NT2/D1 (cell line): ENCODE data around the gene ENO4.

Experiments used
- DNase-seq: peaks from one replicate; pipeline ENCODE4 v3.0.0-alpha.2; 2011; ENCODE audit warnings: low read depth, low spot score
- H3K27me3 ChIP-seq: 2 replicates; pipeline ENCODE4 v1.6.0; 2011; ENCODE audit warnings: mild to moderate bottlenecking; ENCODE audit not compliant: insufficient read length, insufficient read depth
- H3K36me3 ChIP-seq: 2 replicates; pipeline ENCODE4 v1.6.1; 2011; ENCODE audit warnings: mild to moderate bottlenecking, low read length, mixed read lengths; ENCODE audit not compliant: insufficient read depth, insufficient read length
- H3K4me1 ChIP-seq: 2 replicates; pipeline ENCODE4 v1.5.1; 2011; ENCODE audit not compliant: insufficient read depth, insufficient read length
- H3K4me3 ChIP-seq: 2 replicates; pipeline ENCODE4 v1.5.1; 2011; ENCODE audit warnings: low read depth; ENCODE audit not compliant: insufficient read length
- H3K9ac ChIP-seq: 2 replicates; pipeline ENCODE4 v1.6.0; 2011; ENCODE audit warnings: low read depth; ENCODE audit not compliant: insufficient read length
- H3K9me3 ChIP-seq: 2 replicates; pipeline ENCODE4 v1.5.1; 2011; ENCODE audit warnings: mild to moderate bottlenecking, low read length; ENCODE audit not compliant: insufficient read depth
- SUZ12 ChIP-seq: IDR thresholded peaks from 2 replicates; pipeline ENCODE4 v1.6.1; 2011; ENCODE audit not compliant: insufficient read length, insufficient read depth; ENCODE audit errors: extremely low read depth
- YY1 ChIP-seq: IDR thresholded peaks from 2 replicates; pipeline ENCODE4 v1.6.1; 2011; ENCODE audit not compliant: insufficient read length, insufficient read depth
- ZNF274 ChIP-seq: IDR thresholded peaks from 2 replicates; pipeline ENCODE4 v1.6.1; 2011; ENCODE audit warnings: mild to moderate bottlenecking, low read depth, low read length

Gene ENO4

GRCh38 chr10:116905845-116906210 lies 56.5 kb downstream of the ENO4 start:
- H3K4me3 ChIP-seq: no peak overlapping the region
- H3K4me1 ChIP-seq: no peaks in the 10 kb centered on the region
- peaks cover 21% of the 10 kb centered on the region for H3K36me3 ChIP-seq
- no peaks in the 10 kb centered on the region for H3K9me3 ChIP-seq
- no peaks in the 10 kb centered on the region for H3K27me3 ChIP-seq
- no peak for TF ChIP-seq ZNF274
- TF ChIP-seq YY1: no peak
- no peak for TF ChIP-seq SUZ12
- no peak overlapping the region for H3K9ac ChIP-seq
- DNase-seq: no peak

GRCh38 chr10:116907245-116907987 lies 58.1 kb downstream of the ENO4 start:
- DNase-seq: no peak
- Histone ChIP-seq H3K4me1 (no peaks in the 10 kb centered on the region), H3K27me3 (no peaks in the 10 kb centered on the region), H3K36me3 (peaks cover 12% of the 10 kb centered on the region), H3K4me3 (no peak overlapping the region), H3K9ac (no peak overlapping the region), H3K9me3 (no peaks in the 10 kb centered on the region)
- TF ChIP-seq YY1: no peak
- TF ChIP-seq ZNF274: no peak
- no peak for TF ChIP-seq SUZ12

GRCh38 chr10:116909307-116909706 lies 60.0 kb downstream of the ENO4 start:
- Histone ChIP-seq H3K4me1 (no peaks in the 10 kb centered on the region), H3K9me3 (no peaks in the 10 kb centered on the region), H3K9ac (no peak overlapping the region), H3K27me3 (no peaks in the 10 kb centered on the region), H3K36me3 (peaks cover 17% of the 10 kb centered on the region), H3K4me3 (no peak overlapping the region)
- TF ChIP-seq SUZ12 (no peak), ZNF274 (no peak), YY1 (no peak)
- DNase-seq: no peak

- DNase-seq: no peak
- Histone ChIP-seq H3K9me3 (no peaks in the 10 kb centered on the region), H3K27me3 (no peaks in the 10 kb centered on the region), H3K4me3 (no peak overlapping the region), H3K4me1 (no peaks in the 10 kb centered on the region), H3K36me3 (peaks cover 25% of the 10 kb centered on the region), H3K9ac (no peak overlapping the region)
- TF ChIP-seq YY1 (no peak), ZNF274 (no peak), SUZ12 (no peak)
These were observed 61.6 kb downstream of the ENO4 start for GRCh38 chr10:116910910-116911309.

- H3K9ac ChIP-seq: no peak overlapping the region
- peaks cover 21% of the 10 kb centered on the region for H3K36me3 ChIP-seq
- no peak overlapping the region for H3K4me3 ChIP-seq
- no peaks in the 10 kb centered on the region for H3K4me1 ChIP-seq
- no peak for DNase-seq
- TF ChIP-seq SUZ12 (no peak), ZNF274 (no peak), YY1 (no peak)
- no peaks in the 10 kb centered on the region for H3K9me3 ChIP-seq
- H3K27me3 ChIP-seq: no peaks in the 10 kb centered on the region
These were observed 62.9 kb downstream of the ENO4 start for GRCh38 chr10:116912162-116912561.

- Histone ChIP-seq H3K4me1 (no peaks in the 10 kb centered on the region), H3K36me3 (peaks cover 19% of the 10 kb centered on the region)
- no peak for DNase-seq
These were observed 64.4 kb downstream of the ENO4 start for GRCh38 chr10:116913695-116914094.

GRCh38 chr10:116915340-116915739 lies 66.0 kb downstream of the ENO4 start:
- Histone ChIP-seq H3K9me3 (no peaks in the 10 kb centered on the region), H3K36me3 (peaks cover 26% of the 10 kb centered on the region), H3K9ac (no peak overlapping the region), H3K27me3 (no peaks in the 10 kb centered on the region), H3K4me3 (no peak overlapping the region), H3K4me1 (no peaks in the 10 kb centered on the region)
- DNase-seq: no peak
- TF ChIP-seq ZNF274: no peak
- TF ChIP-seq YY1: no peak
- no peak for TF ChIP-seq SUZ12

More at GRCh38 chr10:116913695-116914094, 64.4 kb downstream of the ENO4 start:
- Histone ChIP-seq H3K27me3 (no peaks in the 10 kb centered on the region), H3K9ac (no peak overlapping the region), H3K4me3 (no peak overlapping the region), H3K9me3 (no peaks in the 10 kb centered on the region)
- TF ChIP-seq SUZ12: no peak
- TF ChIP-seq YY1: no peak
- TF ChIP-seq ZNF274: no peak
